WTC11 (cell line): ENCODE data around the gene ARSK.

ENCODE experiments used
- ATF2 ChIP-seq: sonication (generic); formaldehyde crosslinking; IDR thresholded peaks from 2 replicates; pipeline ENCODE4 v1.8.1; 2022; ENCODE audit warnings: low read depth, missing genetic modification reagents, borderline replicate concordance
- CTCF ChIP-seq: fragments of 200-600 bp; IDR thresholded peaks from 2 replicates; pipeline ENCODE4 v1.8.0; 2022; ENCODE audit warnings: antibody characterized with exemption
- E2F1 ChIP-seq: sonication (generic); formaldehyde crosslinking; IDR thresholded peaks from 2 replicates; pipeline ENCODE4 v1.8.0; 2022; ENCODE audit warnings: mild to moderate bottlenecking, missing genetic modification reagents
- EMX1 ChIP-seq: fragments of 250-450 bp; sonication (Bioruptor Pico); IDR thresholded peaks from 2 replicates; pipeline ENCODE4 v1.8.0; 2021; ENCODE audit warnings: mild to moderate bottlenecking
- GTF2I ChIP-seq: fragments of 250-450 bp; sonication (Bioruptor Pico); conservative IDR thresholded peaks from 2 replicates; pipeline ENCODE4 v1.4.0; 2021; ENCODE audit warnings: mild to moderate bottlenecking
- NFATC4 ChIP-seq: fragments of 250-450 bp; sonication (Bioruptor Pico); IDR thresholded peaks from 2 replicates; pipeline ENCODE4 v1.9.0; 2021; ENCODE audit warnings: mild to moderate bottlenecking
- NR1H2 ChIP-seq: sonication (generic); formaldehyde crosslinking; IDR thresholded peaks from 2 replicates; pipeline ENCODE4 v1.9.0; 2021; ENCODE audit warnings: mild to moderate bottlenecking, moderate library complexity, missing genetic modification reagents
- PREB ChIP-seq: sonication (generic); formaldehyde crosslinking; IDR thresholded peaks from 2 replicates; pipeline ENCODE4 v1.8.1; 2022; ENCODE audit warnings: mild to moderate bottlenecking, missing genetic modification reagents, moderate library complexity, borderline replicate concordance
- SOX15 ChIP-seq: fragments of 250-450 bp; sonication (Bioruptor Pico); IDR thresholded peaks from 2 replicates; pipeline ENCODE4 v1.9.0; 2021; ENCODE audit warnings: mild to moderate bottlenecking
- STAT6 ChIP-seq: sonication (generic); formaldehyde crosslinking; conservative IDR thresholded peaks from 2 replicates; pipeline ENCODE4 v1.8.1; 2023; ENCODE audit warnings: mild to moderate bottlenecking, low read depth, missing genetic modification reagents, moderate library complexity
- TEAD4 ChIP-seq: sonication (generic); formaldehyde crosslinking; IDR thresholded peaks from 2 replicates; pipeline ENCODE4 v1.8.0; 2022; ENCODE audit warnings: mild to moderate bottlenecking, missing genetic modification reagents
- ZBTB21 ChIP-seq: sonication (generic); formaldehyde crosslinking; IDR thresholded peaks from 2 replicates; pipeline ENCODE4 v1.8.1; 2023; ENCODE audit warnings: mild to moderate bottlenecking, missing genetic modification reagents, borderline replicate concordance
- ZNF121 ChIP-seq: sonication (generic); formaldehyde crosslinking; IDR thresholded peaks from 2 replicates; pipeline ENCODE4 v1.8.0; 2023; ENCODE audit warnings: missing genetic modification reagents
- ZNF263 ChIP-seq: sonication (generic); formaldehyde crosslinking; IDR thresholded peaks from 2 replicates; pipeline ENCODE4 v1.8.1; 2022; ENCODE audit warnings: low read depth, mild to moderate bottlenecking, moderate library complexity, missing genetic modification reagents

GRCh38 chr5:95554647-95555548, at the start of gene ARSK, which contains the start of gene SKIC3:
- TF ChIP-seq CTCF, result no peak
- TF ChIP-seq ZNF121 (CRISPR knock-in tag), result no peak
- no peak for TF ChIP-seq PREB (CRISPR knock-in tag)
- no peak for TF ChIP-seq E2F1
- no peak for TF ChIP-seq EMX1
- TF ChIP-seq SOX15, result no peak
- TF ChIP-seq GTF2I (CRISPR knock-in tag), result no peak
- TF ChIP-seq STAT6, result no peak
- TF ChIP-seq NFATC4 (CRISPR knock-in tag), result no peak
- no peak for TF ChIP-seq ATF2 (CRISPR knock-in tag)
- no peak for TF ChIP-seq ZBTB21
- TF ChIP-seq NR1H2 (CRISPR knock-in tag), result no peak
- TF ChIP-seq TEAD4 (CRISPR knock-in tag), result no peak
- TF ChIP-seq ZNF263, result no peak
